ENCODE measurements around the gene SNX15.

The SNX15 gene

GRCh38 chr11:65085446-65085845 is 58.2 kb downstream of the SNX15 start:
- Histone ChIP-seq H3K4me1 (ENCODE audit: low read depth, poor library complexity, severe bottlenecking) (peaks cover 79% of the 10 kb centered on the region), H2AFZ (ENCODE audit: low read depth) (no peak overlapping the region), H3K9ac (no peak overlapping the region), H3K36me3 (ENCODE audit: insufficient read depth) (no peaks in the 10 kb centered on the region), H3K27me3 (ENCODE audit: insufficient read depth, low read depth) (no peaks in the 10 kb centered on the region), H3K27ac (no peak overlapping the region), H3K4me3 (IDR thresholded peaks at IDR 0.05; ENCODE audit: insufficient read depth, low read depth, low read length) (no peak overlapping the region), H4K20me1 (ENCODE audit: insufficient read depth) (no peaks in the 10 kb centered on the region), H3K79me2 (ENCODE audit: insufficient read depth, low read depth) (peaks cover 52% of the 10 kb centered on the region), H3K4me2 (peak overlapping the region; percentile 87; the same call in 1 of the 2 replicates)
- TF ChIP-seq CTCF (conservative IDR thresholded peaks at IDR 0.05; ENCODE audit: low read depth, low read length), result no peak

- Histone ChIP-seq H3K9ac (no peak overlapping the region), H3K27ac (peak overlapping the region; percentile 82; the same call in 1 of the 2 replicates), H2AFZ (ENCODE audit: low read depth) (no peak overlapping the region), H3K27me3 (ENCODE audit: insufficient read depth, low read depth) (no peaks in the 10 kb centered on the region), H3K4me3 (IDR thresholded peaks at IDR 0.05; ENCODE audit: insufficient read depth, low read depth, low read length) (no peak overlapping the region), H3K4me2 (no peak overlapping the region), H4K20me1 (ENCODE audit: insufficient read depth) (no peaks in the 10 kb centered on the region), H3K36me3 (ENCODE audit: insufficient read depth) (no peaks in the 10 kb centered on the region), H3K4me1 (ENCODE audit: low read depth, poor library complexity, severe bottlenecking) (peaks cover 78% of the 10 kb centered on the region), H3K79me2 (ENCODE audit: insufficient read depth, low read depth) (peaks cover 38% of the 10 kb centered on the region)
- TF ChIP-seq CTCF (conservative IDR thresholded peaks at IDR 0.05; ENCODE audit: low read depth, low read length), result no peak
Measured at GRCh38 chr11:65086809-65087208, 59.6 kb downstream of the SNX15 start.

GRCh38 chr11:65087216-65087615 is 60.0 kb downstream of the SNX15 start:
- H3K4me2 ChIP-seq, result no peak overlapping the region; the same call in 1 of the 2 replicates
- H3K36me3 ChIP-seq (ENCODE audit: insufficient read depth), result no peaks in the 10 kb centered on the region
- TF ChIP-seq CTCF (conservative IDR thresholded peaks at IDR 0.05; ENCODE audit: low read depth, low read length), result no peak
- peak overlapping the region; percentile 82; the same call in 1 of the 2 replicates for H3K27ac ChIP-seq
- H3K79me2 ChIP-seq (ENCODE audit: insufficient read depth, low read depth), result peaks cover 34% of the 10 kb centered on the region
- H3K9ac ChIP-seq, result no peak overlapping the region
- no peak overlapping the region for H2AFZ ChIP-seq (ENCODE audit: low read depth)
- peaks cover 78% of the 10 kb centered on the region for H3K4me1 ChIP-seq (ENCODE audit: low read depth, poor library complexity, severe bottlenecking)
- H3K4me3 ChIP-seq (IDR thresholded peaks at IDR 0.05; ENCODE audit: insufficient read depth, low read depth, low read length), result no peak overlapping the region
- no peaks in the 10 kb centered on the region for H3K27me3 ChIP-seq (ENCODE audit: insufficient read depth, low read depth)
- H4K20me1 ChIP-seq (ENCODE audit: insufficient read depth), result no peaks in the 10 kb centered on the region

GRCh38 chr11:65087827-65088226 is 60.6 kb downstream of the SNX15 start:
- peak overlapping the region; percentile 68 for H3K4me2 ChIP-seq
- peak overlapping the region; percentile 82; the same call in 1 of the 2 replicates for H3K27ac ChIP-seq
- H3K4me3 ChIP-seq (IDR thresholded peaks at IDR 0.05; ENCODE audit: insufficient read depth, low read depth, low read length), result no peak overlapping the region
- H3K4me1 ChIP-seq (ENCODE audit: low read depth, poor library complexity, severe bottlenecking), result peaks cover 78% of the 10 kb centered on the region
- TF ChIP-seq CTCF (conservative IDR thresholded peaks at IDR 0.05; ENCODE audit: low read depth, low read length), result no peak
- H4K20me1 ChIP-seq (ENCODE audit: insufficient read depth), result no peaks in the 10 kb centered on the region
- no peak overlapping the region for H2AFZ ChIP-seq (ENCODE audit: low read depth)
- H3K27me3 ChIP-seq (ENCODE audit: insufficient read depth, low read depth), result no peaks in the 10 kb centered on the region
- H3K9ac ChIP-seq, result no peak overlapping the region
- peaks cover 28% of the 10 kb centered on the region for H3K79me2 ChIP-seq (ENCODE audit: insufficient read depth, low read depth)
- H3K36me3 ChIP-seq (ENCODE audit: insufficient read depth), result no peaks in the 10 kb centered on the region

Measured in KMS-11 (cell line).